PFSK-1 (cell line): ENCODE data around the gene COL6A3.

Experiments used
- TAF1 ChIP-seq: IDR thresholded peaks from 2 replicates; pipeline ENCODE4 v1.6.1; 2012; ENCODE audit warnings: low read length, control low read depth, borderline replicate concordance; ENCODE audit not compliant: insufficient read depth
- TF ChIP-seq, protein P1 (sequence below), 2 experiments: IDR thresholded peaks; 2 replicates each; pipeline versions ENCODE4 v1.6.1 to v1.8.0; 2011 to 2012; ENCODE audit warnings: low read depth in 2 of 2, low read length in 2 of 2, control low read depth in 1 of 2, inconsistent platforms in 1 of 2, mild to moderate bottlenecking in 1 of 2, moderate library complexity in 1 of 2; ENCODE audit not compliant: insufficient read depth in 1 of 2

DNA sequence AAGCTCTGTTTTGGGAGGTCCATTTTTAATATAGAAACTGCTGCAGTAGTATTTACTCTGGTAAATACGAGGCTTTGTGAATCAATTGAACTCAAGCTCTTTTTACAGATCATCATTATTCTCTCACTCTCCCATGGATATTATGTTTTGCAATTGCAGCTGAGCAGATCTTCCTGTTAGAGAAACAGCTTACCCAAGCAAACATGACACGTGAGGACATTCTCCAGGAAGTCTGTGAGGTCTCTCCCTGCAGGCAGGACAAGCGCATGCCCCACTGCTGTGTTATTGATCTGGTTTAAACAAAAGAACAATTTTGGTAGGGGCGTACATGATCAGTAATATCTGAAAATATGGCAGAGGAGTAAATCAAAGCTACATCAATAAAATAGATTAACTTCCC lies 72.1 kb downstream of the COL6A3 start:
- TF ChIP-seq TAF1: no peak
- TF ChIP-seq, protein P1, sequence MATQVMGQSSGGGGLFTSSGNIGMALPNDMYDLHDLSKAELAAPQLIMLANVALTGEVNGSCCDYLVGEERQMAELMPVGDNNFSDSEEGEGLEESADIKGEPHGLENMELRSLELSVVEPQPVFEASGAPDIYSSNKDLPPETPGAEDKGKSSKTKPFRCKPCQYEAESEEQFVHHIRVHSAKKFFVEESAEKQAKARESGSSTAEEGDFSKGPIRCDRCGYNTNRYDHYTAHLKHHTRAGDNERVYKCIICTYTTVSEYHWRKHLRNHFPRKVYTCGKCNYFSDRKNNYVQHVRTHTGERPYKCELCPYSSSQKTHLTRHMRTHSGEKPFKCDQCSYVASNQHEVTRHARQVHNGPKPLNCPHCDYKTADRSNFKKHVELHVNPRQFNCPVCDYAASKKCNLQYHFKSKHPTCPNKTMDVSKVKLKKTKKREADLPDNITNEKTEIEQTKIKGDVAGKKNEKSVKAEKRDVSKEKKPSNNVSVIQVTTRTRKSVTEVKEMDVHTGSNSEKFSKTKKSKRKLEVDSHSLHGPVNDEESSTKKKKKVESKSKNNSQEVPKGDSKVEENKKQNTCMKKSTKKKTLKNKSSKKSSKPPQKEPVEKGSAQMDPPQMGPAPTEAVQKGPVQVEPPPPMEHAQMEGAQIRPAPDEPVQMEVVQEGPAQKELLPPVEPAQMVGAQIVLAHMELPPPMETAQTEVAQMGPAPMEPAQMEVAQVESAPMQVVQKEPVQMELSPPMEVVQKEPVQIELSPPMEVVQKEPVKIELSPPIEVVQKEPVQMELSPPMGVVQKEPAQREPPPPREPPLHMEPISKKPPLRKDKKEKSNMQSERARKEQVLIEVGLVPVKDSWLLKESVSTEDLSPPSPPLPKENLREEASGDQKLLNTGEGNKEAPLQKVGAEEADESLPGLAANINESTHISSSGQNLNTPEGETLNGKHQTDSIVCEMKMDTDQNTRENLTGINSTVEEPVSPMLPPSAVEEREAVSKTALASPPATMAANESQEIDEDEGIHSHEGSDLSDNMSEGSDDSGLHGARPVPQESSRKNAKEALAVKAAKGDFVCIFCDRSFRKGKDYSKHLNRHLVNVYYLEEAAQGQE (IDR thresholded peaks at IDR 0.05; ENCODE audit: insufficient read depth in 1 of 2, low read depth in 2 of 2, low read length in 2 of 2): no peak
